HL-60 (cell line): ENCODE data around the gene AMDHD1.

Experiments
- GABPA ChIP-seq: IDR thresholded peaks from 2 replicates; pipeline ENCODE4 v1.6.1; 2012; ENCODE audit warnings: low read depth
- POLR2AphosphoS5 ChIP-seq: IDR thresholded peaks from 2 replicates; pipeline ENCODE4 v1.6.1; 2012; ENCODE audit warnings: low read depth
- SPI1 ChIP-seq: IDR thresholded peaks from 2 replicates; pipeline ENCODE4 v1.6.1; 2012; ENCODE audit warnings: low read depth, mild to moderate bottlenecking, borderline replicate concordance
- TF ChIP-seq, protein P1 (sequence below): IDR thresholded peaks from one replicate; pipeline ENCODE4 v1.5.1; 2011; ENCODE audit warnings: low read length, control low read depth, inconsistent platforms; ENCODE audit not compliant: insufficient read depth
- TF ChIP-seq, protein P2 (sequence below): IDR thresholded peaks from 2 replicates; pipeline ENCODE4 v1.6.1; 2012; ENCODE audit warnings: low read depth; ENCODE audit not compliant: insufficient replicate concordance

DNA sequence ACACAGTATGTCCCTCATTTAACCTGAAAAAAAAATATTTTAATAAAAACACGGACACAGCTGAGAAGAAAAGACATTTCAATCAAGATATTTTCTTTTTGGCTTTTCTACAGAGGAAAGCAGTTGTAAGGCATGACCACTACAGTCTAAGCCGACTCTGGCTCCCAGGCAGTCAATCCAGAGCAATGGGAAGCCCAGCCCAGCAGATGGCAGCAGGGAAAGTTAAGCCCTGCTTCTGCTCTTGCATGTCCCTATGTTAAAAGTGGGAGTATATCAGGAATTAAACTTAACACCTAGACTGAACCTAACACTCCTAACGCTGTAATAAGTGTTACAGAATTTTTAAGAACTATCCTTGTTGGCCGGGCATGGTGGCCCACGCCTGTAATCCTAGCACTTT lies 72.5 kb downstream of the AMDHD1 start:
- TF ChIP-seq, protein P1, sequence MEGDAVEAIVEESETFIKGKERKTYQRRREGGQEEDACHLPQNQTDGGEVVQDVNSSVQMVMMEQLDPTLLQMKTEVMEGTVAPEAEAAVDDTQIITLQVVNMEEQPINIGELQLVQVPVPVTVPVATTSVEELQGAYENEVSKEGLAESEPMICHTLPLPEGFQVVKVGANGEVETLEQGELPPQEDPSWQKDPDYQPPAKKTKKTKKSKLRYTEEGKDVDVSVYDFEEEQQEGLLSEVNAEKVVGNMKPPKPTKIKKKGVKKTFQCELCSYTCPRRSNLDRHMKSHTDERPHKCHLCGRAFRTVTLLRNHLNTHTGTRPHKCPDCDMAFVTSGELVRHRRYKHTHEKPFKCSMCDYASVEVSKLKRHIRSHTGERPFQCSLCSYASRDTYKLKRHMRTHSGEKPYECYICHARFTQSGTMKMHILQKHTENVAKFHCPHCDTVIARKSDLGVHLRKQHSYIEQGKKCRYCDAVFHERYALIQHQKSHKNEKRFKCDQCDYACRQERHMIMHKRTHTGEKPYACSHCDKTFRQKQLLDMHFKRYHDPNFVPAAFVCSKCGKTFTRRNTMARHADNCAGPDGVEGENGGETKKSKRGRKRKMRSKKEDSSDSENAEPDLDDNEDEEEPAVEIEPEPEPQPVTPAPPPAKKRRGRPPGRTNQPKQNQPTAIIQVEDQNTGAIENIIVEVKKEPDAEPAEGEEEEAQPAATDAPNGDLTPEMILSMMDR = no peak
- no peak for TF ChIP-seq POLR2AphosphoS5
- TF ChIP-seq, protein P2, sequence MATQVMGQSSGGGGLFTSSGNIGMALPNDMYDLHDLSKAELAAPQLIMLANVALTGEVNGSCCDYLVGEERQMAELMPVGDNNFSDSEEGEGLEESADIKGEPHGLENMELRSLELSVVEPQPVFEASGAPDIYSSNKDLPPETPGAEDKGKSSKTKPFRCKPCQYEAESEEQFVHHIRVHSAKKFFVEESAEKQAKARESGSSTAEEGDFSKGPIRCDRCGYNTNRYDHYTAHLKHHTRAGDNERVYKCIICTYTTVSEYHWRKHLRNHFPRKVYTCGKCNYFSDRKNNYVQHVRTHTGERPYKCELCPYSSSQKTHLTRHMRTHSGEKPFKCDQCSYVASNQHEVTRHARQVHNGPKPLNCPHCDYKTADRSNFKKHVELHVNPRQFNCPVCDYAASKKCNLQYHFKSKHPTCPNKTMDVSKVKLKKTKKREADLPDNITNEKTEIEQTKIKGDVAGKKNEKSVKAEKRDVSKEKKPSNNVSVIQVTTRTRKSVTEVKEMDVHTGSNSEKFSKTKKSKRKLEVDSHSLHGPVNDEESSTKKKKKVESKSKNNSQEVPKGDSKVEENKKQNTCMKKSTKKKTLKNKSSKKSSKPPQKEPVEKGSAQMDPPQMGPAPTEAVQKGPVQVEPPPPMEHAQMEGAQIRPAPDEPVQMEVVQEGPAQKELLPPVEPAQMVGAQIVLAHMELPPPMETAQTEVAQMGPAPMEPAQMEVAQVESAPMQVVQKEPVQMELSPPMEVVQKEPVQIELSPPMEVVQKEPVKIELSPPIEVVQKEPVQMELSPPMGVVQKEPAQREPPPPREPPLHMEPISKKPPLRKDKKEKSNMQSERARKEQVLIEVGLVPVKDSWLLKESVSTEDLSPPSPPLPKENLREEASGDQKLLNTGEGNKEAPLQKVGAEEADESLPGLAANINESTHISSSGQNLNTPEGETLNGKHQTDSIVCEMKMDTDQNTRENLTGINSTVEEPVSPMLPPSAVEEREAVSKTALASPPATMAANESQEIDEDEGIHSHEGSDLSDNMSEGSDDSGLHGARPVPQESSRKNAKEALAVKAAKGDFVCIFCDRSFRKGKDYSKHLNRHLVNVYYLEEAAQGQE = no peak
- TF ChIP-seq GABPA = no peak
- no peak for TF ChIP-seq SPI1
